ENCODE data around the gene TTLL1. TPM values are rescaled to one million over a fixed set of nuclear protein-coding genes. Genes with fewer than 3 reads are reported as not detected.

The TTLL1 gene
- total and polyA plus RNA-seq, 2 of the 4 experiments (the other 2 are of a cell fraction): 10.8 to 13.2 TPM

DNA sequence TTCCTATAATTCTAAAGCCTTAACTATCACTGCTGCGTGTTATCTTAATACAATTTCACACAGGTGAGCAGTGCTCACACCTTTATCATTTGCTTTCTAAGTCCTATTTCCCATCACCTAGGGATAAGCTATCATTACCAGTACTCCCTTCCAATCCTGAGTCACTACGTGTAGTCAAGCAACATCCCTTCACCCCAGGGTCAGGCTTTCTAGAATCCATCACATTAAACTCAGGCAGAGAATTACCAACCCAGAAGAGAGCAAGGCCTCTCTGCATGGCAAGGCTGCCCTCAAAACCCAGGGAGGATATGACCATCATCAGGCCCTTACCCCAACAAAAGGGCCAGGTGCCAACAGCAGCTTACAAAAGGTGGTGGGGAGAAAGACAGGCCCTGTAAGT, 84.1 kb downstream of the TTLL1 start:
- Histone ChIP-seq H3K9me1 (ENCODE audit: insufficient read depth, low read length) (peaks cover 42% of the 10 kb centered on the region), H3K4me3 (ENCODE audit: insufficient read depth, low read depth, low read length) (no peak overlapping the region), H4K8ac (ENCODE audit: low read depth in 2 of 2, low read length in 2 of 2) (peak overlapping the region in 1 of 2 experiments; percentile 25; a peak in 1 of 4 replicates), H3K9me3 (ENCODE audit: control insufficient read depth, insufficient read depth, low read length) (no peaks in the 10 kb centered on the region), H3K4me2 (ENCODE audit: low read depth, low read length) (no peak overlapping the region), H2BK20ac (ENCODE audit: low read depth, low read length) (no peak overlapping the region), H3K36me3 (ENCODE audit: control insufficient read depth, insufficient read depth, low read length) (no peaks in the 10 kb centered on the region), H2AK5ac (ENCODE audit: low read depth, low read length) (no peak overlapping the region; the same call in 1 of the 2 replicates), H4K91ac (ENCODE audit: insufficient read depth, low read depth, low read length) (peak overlapping the region; percentile 33; the same call in 1 of the 2 replicates), H3K79me1 (ENCODE audit: low read depth in 1 of 2, low read length in 2 of 2) (peaks cover 21 to 80% of the 10 kb centered on the region in 2 experiments), H3K56ac (ENCODE audit: extremely low read depth, insufficient read depth, low read length) (no peak overlapping the region), H3K9ac (ENCODE audit: low read depth, low read length) (no peak overlapping the region), H3K23ac (ENCODE audit: low read depth, low read length) (peak overlapping the region; percentile 57; the same call in 1 of the 2 replicates), H2AK9ac (replicated peaks; ENCODE audit: low read depth, low read length, poor library complexity) (no peak overlapping the region), H2BK120ac (ENCODE audit: low read depth, low read length) (0 out of 2 replicates have a peak overlapping the region, but pooled peaks have one; percentile 14), H3K4ac (ENCODE audit: low read depth, low read length) (peak overlapping the region; percentile 71), H2AFZ (replicated peaks; ENCODE audit: low read length, poor library complexity) (no peak overlapping the region), H3K18ac (ENCODE audit: low read depth, low read length) (no peak overlapping the region), H3K27me3 (ENCODE audit: control insufficient read depth, insufficient read depth, low read length) (no peaks in the 10 kb centered on the region), H2BK15ac (ENCODE audit: low read depth, low read length) (no peak overlapping the region; the same call in 2 of the 3 replicates), H3K27ac (ENCODE audit: insufficient read depth, low read length) (peak overlapping the region; percentile 11), H4K20me1 (ENCODE audit: insufficient read depth, low read length) (peaks cover 40% of the 10 kb centered on the region), H3K14ac (replicated peaks; ENCODE audit: low read depth, low read length) (peak overlapping the region; percentile 73; the same call in 1 of the 2 replicates), H3K4me1 (ENCODE audit: control insufficient read depth, insufficient read depth, low read length) (peaks cover 47% of the 10 kb centered on the region), H4K5ac (ENCODE audit: low read depth, low read length) (no peak overlapping the region), H2BK5ac (ENCODE audit: low read depth, low read length, poor library complexity, severe bottlenecking) (peak overlapping the region; percentile 22)
- TF ChIP-seq, protein P1, sequence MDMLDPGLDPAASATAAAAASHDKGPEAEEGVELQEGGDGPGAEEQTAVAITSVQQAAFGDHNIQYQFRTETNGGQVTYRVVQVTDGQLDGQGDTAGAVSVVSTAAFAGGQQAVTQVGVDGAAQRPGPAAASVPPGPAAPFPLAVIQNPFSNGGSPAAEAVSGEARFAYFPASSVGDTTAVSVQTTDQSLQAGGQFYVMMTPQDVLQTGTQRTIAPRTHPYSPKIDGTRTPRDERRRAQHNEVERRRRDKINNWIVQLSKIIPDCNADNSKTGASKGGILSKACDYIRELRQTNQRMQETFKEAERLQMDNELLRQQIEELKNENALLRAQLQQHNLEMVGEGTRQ (IDR thresholded peaks at IDR 0.05; ENCODE audit: low read depth, low read length): no peak
- TF ChIP-seq MAZ (IDR thresholded peaks at IDR 0.05; ENCODE audit: borderline replicate concordance, low read depth, low read length): no peak
- TF ChIP-seq, protein P2, sequence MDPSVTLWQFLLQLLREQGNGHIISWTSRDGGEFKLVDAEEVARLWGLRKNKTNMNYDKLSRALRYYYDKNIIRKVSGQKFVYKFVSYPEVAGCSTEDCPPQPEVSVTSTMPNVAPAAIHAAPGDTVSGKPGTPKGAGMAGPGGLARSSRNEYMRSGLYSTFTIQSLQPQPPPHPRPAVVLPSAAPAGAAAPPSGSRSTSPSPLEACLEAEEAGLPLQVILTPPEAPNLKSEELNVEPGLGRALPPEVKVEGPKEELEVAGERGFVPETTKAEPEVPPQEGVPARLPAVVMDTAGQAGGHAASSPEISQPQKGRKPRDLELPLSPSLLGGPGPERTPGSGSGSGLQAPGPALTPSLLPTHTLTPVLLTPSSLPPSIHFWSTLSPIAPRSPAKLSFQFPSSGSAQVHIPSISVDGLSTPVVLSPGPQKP (IDR thresholded peaks at IDR 0.05; ENCODE audit: borderline replicate concordance, low read depth, low read length): no peak
- no peak for TF ChIP-seq MXI1 (IDR thresholded peaks at IDR 0.05; ENCODE audit: borderline replicate concordance, low read depth, low read length)
- TF ChIP-seq CHD1 (IDR thresholded peaks at IDR 0.05; ENCODE audit: low read depth, low read length): no peak
- TF ChIP-seq RAD21 (IDR thresholded peaks at IDR 0.05; ENCODE audit: low read length): no peak
- TF ChIP-seq BHLHE40 (IDR thresholded peaks at IDR 0.05; ENCODE audit: low read depth, low read length): no peak
- no peak for TF ChIP-seq SMC3 (IDR thresholded peaks at IDR 0.05; ENCODE audit: low read depth, low read length)
- no peak for TF ChIP-seq CTCF (conservative IDR thresholded peaks at IDR 0.05; ENCODE audit: low read depth, low read length)
- TF ChIP-seq RFX5 (IDR thresholded peaks at IDR 0.05; ENCODE audit: low read depth, low read length): no peak
- no peak for TF ChIP-seq MAFK (IDR thresholded peaks at IDR 0.05; ENCODE audit: low read depth, low read length)
- TF ChIP-seq RCOR1 (IDR thresholded peaks at IDR 0.05; ENCODE audit: insufficient replicate concordance, low read length): no peak
- no peak for TF ChIP-seq NFE2L2 (IDR thresholded peaks at IDR 0.05; ENCODE audit: low read depth, low read length)
- no peak for TF ChIP-seq CEBPB (IDR thresholded peaks at IDR 0.05; ENCODE audit: low read depth, low read length)
- no peak for TF ChIP-seq FOS (IDR thresholded peaks at IDR 0.05; ENCODE audit: low read depth, low read length)
- no peak for TF ChIP-seq POLR2A (IDR thresholded peaks at IDR 0.05; ENCODE audit: low read depth, low read length)
- DNase-seq: no peak
- dilution Hi-C loops (cut with HindIII; ENCODE audit: low sequenced_read_pairs, unreplicated experiment) (no loop called here), intact Hi-C loops (cut with micrococcal nuclease) (no loop called here), in situ Hi-C loops (cut with MboI; ENCODE audit: low sequenced_read_pairs) (no loop called here)
- ChIA-PET POLR2A (ENCODE audit: unreplicated experiment) (no interaction called here), CTCF (no interaction called here)
- WGBS, 2 experiments (ENCODE audit: extremely low coverage in 2 of 2, insufficient read length in 1 of 2): no CpG with 5 or more reads among the region's 2 CpGs
- no peak for ATAC-seq (ENCODE audit: low read depth)
- BruUV-seq (replicated peaks): no TSS peak
